K562 (cell line): ENCODE data around the gene PRSS57. TPM values are rescaled to one million over a fixed set of nuclear protein-coding genes. Genes with fewer than 3 reads are reported as not detected.

Experiments used
- FOXK2 ChIP-seq, 2 experiments: fragments of 450-650 bp; IDR thresholded peaks in 1 of 2; conservative IDR thresholded peaks in 1 of 2; 2 replicates each; pipeline ENCODE4 v1.6.1; 2016; ENCODE audit warnings: low read depth in 2 of 2, mild to moderate bottlenecking in 1 of 2
- GTF2A2 ChIP-seq: IDR thresholded peaks from 2 replicates; pipeline ENCODE4 v1.6.1; 2016; ENCODE audit warnings: mild to moderate bottlenecking, missing genetic modification characterization, missing compliant biosample characterization
- KDM1A ChIP-seq, 2 experiments: fragments of 450-650 bp; IDR thresholded peaks; 2 replicates each; pipeline ENCODE4 v1.6.1; 2016; ENCODE audit warnings: mild to moderate bottlenecking in 2 of 2
- LEF1 ChIP-seq: fragments of 450-650 bp; IDR thresholded peaks from 2 replicates; pipeline ENCODE4 v1.6.1; 2016; ENCODE audit warnings: mild to moderate bottlenecking
- MTA2 ChIP-seq: fragments of 450-650 bp; IDR thresholded peaks from 2 replicates; pipeline ENCODE4 v1.6.1; 2016; ENCODE audit warnings: low read depth
- NCOR1 ChIP-seq: fragments of 450-650 bp; IDR thresholded peaks from 2 replicates; pipeline ENCODE4 v1.6.1; 2016; ENCODE audit warnings: mild to moderate bottlenecking, moderate library complexity
- POLR2A ChIP-seq: fragments of 450-650 bp; conservative IDR thresholded peaks from 2 replicates; pipeline ENCODE4 v1.6.1; 2016
- SAFB ChIP-seq: fragments of 200-400 bp; formaldehyde crosslinking; IDR thresholded peaks from 2 replicates; pipeline ENCODE4 v1.6.1; 2017; ENCODE audit warnings: low read depth, low read length, borderline replicate concordance
- SMARCB1 ChIP-seq: IDR thresholded peaks from 2 replicates; pipeline ENCODE4 v1.6.1; 2011; ENCODE audit warnings: improper control_type of control experiment, low read depth; ENCODE audit not compliant: insufficient read length
- SP2 ChIP-seq: IDR thresholded peaks from 2 replicates; pipeline ENCODE4 v1.6.1; 2011; ENCODE audit warnings: mild to moderate bottlenecking, low read depth, low read length, moderate library complexity; ENCODE audit not compliant: poor library complexity, severe bottlenecking; ENCODE audit errors: extremely low read depth
- ZNF75A ChIP-seq: fragments of 450-650 bp; formaldehyde crosslinking; IDR thresholded peaks from 2 replicates; pipeline ENCODE4 v1.4.0; 2020; ENCODE audit warnings: mild to moderate bottlenecking
- polyA plus RNA-seq, 8 experiments: library from polyadenylated mRNA; depleted of rRNA in 4 of 8; stranded (reverse) in 5 of 8; unstranded in 3 of 8; fragments of >200 nt; fragmentation: Nextera tagmentation in 2 of 8; fragmentation: Illumina TruSeq in 1 of 8; extraction: Ambion mirVana in 2 of 8; extraction: Trizol in 1 of 8; gene quantifications; 2 replicates each; pipeline versions ENCODE4 v1.2.1 to v1.2.3, GENCODE V29; 2011 to 2014; ENCODE audit warnings: inconsistent platforms in 1 of 8, missing spikeins in 1 of 8
- total RNA-seq, 7 experiments: library from RNA; depleted of rRNA in 6 of 7; stranded (reverse); fragments of >200 nt in 6 of 7; fragmentation: Illumina TruSeq in 2 of 7; extraction: Trizol in 2 of 7; gene quantifications; 2 replicates each; pipeline versions ENCODE4 v1.2.1 to v1.2.3, GENCODE V29; 2011 to 2021; ENCODE audit warnings: low replicate concordance in 1 of 7
- TF ChIP-seq, protein P1 (sequence below): fragments of 450-650 bp; IDR thresholded peaks from 2 replicates; pipeline ENCODE4 v1.6.1; 2016; ENCODE audit warnings: borderline replicate concordance
- TF ChIP-seq, protein P2 (sequence below): fragments of 450-650 bp; IDR thresholded peaks from 2 replicates; pipeline ENCODE4 v1.6.1; 2017; ENCODE audit warnings: antibody characterized with exemption, mild to moderate bottlenecking
- TF ChIP-seq, protein P3 (sequence below), 2 experiments: fragments of 450-650 bp in 1 of 2; sonication (generic) in 1 of 2; formaldehyde crosslinking; conservative IDR thresholded peaks; 2 replicates each; pipeline versions ENCODE4 v1.4.0 to v1.8.1; 2020 to 2022; ENCODE audit warnings: mild to moderate bottlenecking in 1 of 2, missing genetic modification reagents in 1 of 2
- TF ChIP-seq, protein P4 (sequence below): fragments of 450-650 bp; formaldehyde crosslinking; IDR thresholded peaks from 2 replicates; pipeline ENCODE4 v1.4.0; 2020; ENCODE audit warnings: mild to moderate bottlenecking, mixed read lengths

The PRSS57 gene
- total and polyA plus RNA-seq, 9 of the 15 experiments (the other 6 are each of a cell fraction or from before 2014, with no cell fraction given), result 0.06 to 2.5 (median 1.3) TPM; not detected in 3

DNA sequence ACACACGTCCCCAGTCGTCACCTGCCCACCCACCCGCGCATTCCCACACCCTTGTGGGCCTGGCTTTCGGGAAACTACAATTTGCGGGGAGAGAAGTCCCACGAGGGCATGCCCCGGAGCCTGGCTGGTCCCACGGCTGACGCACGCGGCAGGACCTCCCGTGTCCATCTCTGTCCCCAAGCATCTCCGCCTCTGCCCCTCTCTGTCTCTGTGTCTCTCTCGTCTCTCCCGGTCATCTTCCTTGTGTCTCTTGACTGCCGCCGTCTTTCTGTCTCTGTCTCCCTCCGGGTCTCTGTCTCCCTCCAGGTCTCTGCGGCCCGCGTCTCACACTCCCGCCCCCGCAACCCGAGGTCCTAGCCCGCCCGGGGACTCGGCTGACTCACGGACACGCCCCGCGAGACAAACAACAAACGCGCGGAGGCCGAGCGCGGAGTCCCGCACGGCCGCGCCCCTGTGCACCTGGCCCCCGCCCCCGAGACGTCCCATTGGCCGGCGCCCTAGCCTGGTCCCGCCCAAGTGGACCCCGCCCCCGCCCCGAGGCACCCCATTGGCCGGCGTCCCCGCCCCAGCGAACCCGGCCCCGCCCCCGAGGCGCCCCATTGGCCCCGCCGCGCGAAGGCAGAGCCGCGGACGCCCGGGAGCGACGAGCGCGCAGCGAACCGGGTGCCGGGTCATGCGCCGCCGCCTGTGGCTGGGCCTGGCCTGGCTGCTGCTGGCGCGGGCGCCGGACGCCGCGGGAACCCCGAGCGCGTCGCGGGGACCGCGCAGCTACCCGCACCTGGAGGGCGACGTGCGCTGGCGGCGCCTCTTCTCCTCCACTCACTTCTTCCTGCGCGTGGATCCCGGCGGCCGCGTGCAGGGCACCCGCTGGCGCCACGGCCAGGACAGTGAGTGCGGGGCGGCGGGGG, 55.7 kb downstream of the PRSS57 start, which contains the start of gene FGF22 (continued):
- TF ChIP-seq, protein P1, sequence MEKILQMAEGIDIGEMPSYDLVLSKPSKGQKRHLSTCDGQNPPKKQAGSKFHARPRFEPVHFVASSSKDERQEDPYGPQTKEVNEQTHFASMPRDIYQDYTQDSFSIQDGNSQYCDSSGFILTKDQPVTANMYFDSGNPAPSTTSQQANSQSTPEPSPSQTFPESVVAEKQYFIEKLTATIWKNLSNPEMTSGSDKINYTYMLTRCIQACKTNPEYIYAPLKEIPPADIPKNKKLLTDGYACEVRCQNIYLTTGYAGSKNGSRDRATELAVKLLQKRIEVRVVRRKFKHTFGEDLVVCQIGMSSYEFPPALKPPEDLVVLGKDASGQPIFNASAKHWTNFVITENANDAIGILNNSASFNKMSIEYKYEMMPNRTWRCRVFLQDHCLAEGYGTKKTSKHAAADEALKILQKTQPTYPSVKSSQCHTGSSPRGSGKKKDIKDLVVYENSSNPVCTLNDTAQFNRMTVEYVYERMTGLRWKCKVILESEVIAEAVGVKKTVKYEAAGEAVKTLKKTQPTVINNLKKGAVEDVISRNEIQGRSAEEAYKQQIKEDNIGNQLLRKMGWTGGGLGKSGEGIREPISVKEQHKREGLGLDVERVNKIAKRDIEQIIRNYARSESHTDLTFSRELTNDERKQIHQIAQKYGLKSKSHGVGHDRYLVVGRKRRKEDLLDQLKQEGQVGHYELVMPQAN, result peak; percentile 52; the same call in 1 of the 2 replicates
- TF ChIP-seq FOXK2 (conservative IDR thresholded peaks at IDR 0.05 in 1 of 2, IDR thresholded peaks at IDR 0.05 in 1 of 2; ENCODE audit: low read depth in 2 of 2) (0 out of 4 replicates have a peak, but pooled peaks of 1 of the 2 experiments have one; percentile 40), SMARCB1 (no peak), SP2 (peak; percentile 55), MTA2 (no peak), LEF1 (0 out of 2 replicates have a peak, but pooled peaks have one; percentile 22), ZNF75A (CRISPR knock-in tag) (no peak), SAFB (peak; percentile 75), GTF2A2 (tag) (no peak), KDM1A (IDR thresholded peaks at IDR 0.05) (peak in 1 of 2 experiments; percentile 13; a peak in 1 of 4 replicates), NCOR1 (no peak), POLR2A (peak; percentile 41; the same call in 1 of the 2 replicates)
- TF ChIP-seq, protein P2, sequence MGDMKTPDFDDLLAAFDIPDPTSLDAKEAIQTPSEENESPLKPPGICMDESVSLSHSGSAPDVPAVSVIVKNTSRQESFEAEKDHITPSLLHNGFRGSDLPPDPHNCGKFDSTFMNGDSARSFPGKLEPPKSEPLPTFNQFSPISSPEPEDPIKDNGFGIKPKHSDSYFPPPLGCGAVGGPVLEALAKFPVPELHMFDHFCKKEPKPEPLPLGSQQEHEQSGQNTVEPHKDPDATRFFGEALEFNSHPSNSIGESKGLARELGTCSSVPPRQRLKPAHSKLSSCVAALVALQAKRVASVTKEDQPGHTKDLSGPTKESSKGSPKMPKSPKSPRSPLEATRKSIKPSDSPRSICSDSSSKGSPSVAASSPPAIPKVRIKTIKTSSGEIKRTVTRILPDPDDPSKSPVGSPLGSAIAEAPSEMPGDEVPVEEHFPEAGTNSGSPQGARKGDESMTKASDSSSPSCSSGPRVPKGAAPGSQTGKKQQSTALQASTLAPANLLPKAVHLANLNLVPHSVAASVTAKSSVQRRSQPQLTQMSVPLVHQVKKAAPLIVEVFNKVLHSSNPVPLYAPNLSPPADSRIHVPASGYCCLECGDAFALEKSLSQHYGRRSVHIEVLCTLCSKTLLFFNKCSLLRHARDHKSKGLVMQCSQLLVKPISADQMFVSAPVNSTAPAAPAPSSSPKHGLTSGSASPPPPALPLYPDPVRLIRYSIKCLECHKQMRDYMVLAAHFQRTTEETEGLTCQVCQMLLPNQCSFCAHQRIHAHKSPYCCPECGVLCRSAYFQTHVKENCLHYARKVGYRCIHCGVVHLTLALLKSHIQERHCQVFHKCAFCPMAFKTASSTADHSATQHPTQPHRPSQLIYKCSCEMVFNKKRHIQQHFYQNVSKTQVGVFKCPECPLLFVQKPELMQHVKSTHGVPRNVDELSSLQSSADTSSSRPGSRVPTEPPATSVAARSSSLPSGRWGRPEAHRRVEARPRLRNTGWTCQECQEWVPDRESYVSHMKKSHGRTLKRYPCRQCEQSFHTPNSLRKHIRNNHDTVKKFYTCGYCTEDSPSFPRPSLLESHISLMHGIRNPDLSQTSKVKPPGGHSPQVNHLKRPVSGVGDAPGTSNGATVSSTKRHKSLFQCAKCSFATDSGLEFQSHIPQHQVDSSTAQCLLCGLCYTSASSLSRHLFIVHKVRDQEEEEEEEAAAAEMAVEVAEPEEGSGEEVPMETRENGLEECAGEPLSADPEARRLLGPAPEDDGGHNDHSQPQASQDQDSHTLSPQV, result no peak
- TF ChIP-seq, protein P3, sequence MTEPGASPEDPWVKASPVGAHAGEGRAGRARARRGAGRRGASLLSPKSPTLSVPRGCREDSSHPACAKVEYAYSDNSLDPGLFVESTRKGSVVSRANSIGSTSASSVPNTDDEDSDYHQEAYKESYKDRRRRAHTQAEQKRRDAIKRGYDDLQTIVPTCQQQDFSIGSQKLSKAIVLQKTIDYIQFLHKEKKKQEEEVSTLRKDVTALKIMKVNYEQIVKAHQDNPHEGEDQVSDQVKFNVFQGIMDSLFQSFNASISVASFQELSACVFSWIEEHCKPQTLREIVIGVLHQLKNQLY (CRISPR knock-in tag; conservative IDR thresholded peaks at IDR 0.05), result no peak
- TF ChIP-seq, protein P4, sequence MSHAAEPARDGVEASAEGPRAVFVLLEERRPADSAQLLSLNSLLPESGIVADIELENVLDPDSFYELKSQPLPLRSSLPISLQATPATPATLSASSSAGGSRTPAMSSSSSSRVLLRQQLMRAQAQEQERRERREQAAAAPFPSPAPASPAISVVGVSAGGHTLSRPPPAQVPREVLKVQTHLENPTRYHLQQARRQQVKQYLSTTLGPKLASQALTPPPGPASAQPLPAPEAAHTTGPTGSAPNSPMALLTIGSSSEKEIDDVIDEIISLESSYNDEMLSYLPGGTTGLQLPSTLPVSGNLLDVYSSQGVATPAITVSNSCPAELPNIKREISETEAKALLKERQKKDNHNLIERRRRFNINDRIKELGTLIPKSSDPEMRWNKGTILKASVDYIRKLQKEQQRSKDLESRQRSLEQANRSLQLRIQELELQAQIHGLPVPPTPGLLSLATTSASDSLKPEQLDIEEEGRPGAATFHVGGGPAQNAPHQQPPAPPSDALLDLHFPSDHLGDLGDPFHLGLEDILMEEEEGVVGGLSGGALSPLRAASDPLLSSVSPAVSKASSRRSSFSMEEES (CRISPR knock-in tag), result no peak
- TF ChIP-seq, all 486 proteins: peak for 52
